ENCODE measurements around the gene SLCO3A1. TPM values are rescaled to one million over a fixed set of nuclear protein-coding genes. Genes with fewer than 3 reads are reported as not detected.

SLCO3A1 gene
- total RNA-seq, 4 donors from 2014 or later, result 12.1 to 22.3 (median 13.5) TPM

DNA sequence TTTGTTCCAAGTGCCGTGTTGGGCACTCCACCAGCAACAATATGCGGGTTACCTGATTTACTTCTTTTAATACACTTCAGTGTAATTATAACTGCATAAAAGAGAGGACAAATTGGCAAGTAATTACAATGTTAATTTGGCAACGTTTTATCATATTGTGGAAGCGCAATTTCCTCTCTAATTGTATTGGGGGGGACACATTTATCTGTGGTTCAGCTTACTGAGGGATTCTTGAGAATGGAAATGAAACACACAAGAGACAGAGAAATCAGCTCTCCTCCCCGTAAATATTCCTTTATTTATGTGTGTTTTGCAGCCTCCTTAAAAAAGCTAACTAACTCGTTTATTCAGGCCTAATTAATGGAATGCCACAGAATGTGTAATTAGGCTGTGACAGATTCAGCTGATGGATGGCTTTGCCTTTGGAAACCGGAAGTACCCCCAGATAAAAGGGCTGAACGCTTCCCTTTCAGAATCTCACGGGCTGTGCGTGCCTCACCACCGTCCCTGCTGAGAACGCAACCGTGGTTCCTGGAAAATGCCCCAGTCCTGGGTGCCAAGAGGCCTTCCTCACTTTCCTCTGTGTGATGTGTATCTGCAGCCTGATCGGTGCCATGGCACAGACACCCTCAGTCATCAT lies 293.1 kb downstream of the SLCO3A1 start:
- TF ChIP-seq, protein P1, sequence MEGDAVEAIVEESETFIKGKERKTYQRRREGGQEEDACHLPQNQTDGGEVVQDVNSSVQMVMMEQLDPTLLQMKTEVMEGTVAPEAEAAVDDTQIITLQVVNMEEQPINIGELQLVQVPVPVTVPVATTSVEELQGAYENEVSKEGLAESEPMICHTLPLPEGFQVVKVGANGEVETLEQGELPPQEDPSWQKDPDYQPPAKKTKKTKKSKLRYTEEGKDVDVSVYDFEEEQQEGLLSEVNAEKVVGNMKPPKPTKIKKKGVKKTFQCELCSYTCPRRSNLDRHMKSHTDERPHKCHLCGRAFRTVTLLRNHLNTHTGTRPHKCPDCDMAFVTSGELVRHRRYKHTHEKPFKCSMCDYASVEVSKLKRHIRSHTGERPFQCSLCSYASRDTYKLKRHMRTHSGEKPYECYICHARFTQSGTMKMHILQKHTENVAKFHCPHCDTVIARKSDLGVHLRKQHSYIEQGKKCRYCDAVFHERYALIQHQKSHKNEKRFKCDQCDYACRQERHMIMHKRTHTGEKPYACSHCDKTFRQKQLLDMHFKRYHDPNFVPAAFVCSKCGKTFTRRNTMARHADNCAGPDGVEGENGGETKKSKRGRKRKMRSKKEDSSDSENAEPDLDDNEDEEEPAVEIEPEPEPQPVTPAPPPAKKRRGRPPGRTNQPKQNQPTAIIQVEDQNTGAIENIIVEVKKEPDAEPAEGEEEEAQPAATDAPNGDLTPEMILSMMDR (IDR thresholded peaks at IDR 0.05; ENCODE audit: low read depth), result no peak

DNA sequence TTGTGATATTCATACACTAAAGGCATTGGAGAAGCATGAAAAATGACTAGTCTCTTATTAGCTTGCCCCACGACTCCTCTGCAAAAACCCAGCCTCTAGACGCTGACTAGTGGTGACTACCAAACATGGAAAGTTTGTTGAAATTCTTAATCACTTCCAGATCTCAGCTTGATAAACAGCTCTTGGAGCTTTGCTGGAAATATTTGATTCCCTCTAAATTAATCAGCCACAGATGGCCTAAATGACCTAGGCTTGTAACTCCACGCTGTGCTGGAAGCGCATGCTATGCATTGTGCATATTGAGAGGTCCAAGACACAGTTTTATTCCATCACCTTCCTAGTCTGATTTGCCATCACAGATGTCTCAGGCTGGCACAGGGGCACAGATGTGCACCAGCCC lies 295.5 kb downstream of the SLCO3A1 start:
- TF ChIP-seq, protein P1 (IDR thresholded peaks at IDR 0.05; ENCODE audit: low read depth), result no peak

DNA sequence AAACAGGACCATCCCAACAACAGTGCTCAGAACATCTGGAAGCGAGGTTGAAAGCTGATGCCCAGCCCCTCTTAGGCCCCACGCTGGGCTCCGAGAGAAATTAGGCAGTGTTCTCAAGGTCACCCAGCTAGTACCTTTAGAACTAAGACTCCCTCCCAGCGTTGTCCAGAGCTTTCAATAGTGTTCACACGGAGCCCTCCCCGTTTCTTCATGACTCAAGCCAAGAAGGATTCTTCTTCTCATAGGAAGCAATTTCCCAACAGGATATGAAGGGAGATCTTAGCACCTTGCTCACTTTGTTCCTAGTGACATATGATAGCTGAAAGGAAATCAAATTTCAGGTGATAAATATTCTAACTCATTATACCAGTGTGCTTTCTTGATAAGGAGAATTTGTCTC lies 296.0 kb downstream of the SLCO3A1 start:
- TF ChIP-seq, protein P1 (IDR thresholded peaks at IDR 0.05; ENCODE audit: low read depth), result no peak

DNA sequence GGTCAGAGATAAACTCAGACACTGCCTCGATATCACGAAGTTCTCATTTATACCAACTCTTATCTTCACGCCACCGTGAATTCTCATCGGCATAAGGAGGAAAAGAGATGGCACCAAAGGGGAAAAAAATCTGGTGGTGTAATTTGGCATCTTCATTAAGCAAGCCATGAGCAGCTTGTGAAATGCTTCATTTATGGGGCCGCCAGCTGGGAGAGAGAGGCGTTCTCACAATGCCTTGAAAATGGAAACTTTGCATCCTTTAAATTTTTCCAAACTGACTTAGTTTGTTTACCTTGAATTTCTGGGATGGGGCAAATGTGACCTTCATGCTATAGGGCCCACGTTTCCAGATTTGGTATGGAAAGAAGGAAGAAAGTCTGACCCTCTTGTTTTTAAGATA lies 297.7 kb downstream of the SLCO3A1 start:
- TF ChIP-seq, protein P1 (IDR thresholded peaks at IDR 0.05; ENCODE audit: low read depth), result no peak

DNA sequence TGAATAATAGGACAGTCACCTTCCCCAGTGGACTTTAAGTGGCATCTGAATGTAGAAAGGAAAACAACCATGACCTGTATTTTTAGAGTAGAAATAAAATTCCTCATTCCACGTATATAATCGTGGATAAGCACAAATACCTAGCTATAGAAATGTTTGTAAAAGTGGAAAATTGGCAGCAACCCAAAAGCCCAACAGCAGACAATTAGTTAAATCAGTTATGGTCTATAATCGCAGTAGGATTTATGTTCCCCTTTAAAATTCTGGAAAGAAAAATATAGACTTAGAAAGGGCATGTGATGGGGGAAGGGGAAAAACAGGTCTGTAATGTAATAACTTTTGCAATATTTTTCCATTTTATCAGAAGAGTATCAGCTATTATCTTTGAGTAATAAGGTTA lies 298.2 kb downstream of the SLCO3A1 start:
- TF ChIP-seq, protein P1 (IDR thresholded peaks at IDR 0.05; ENCODE audit: low read depth), result no peak

DNA sequence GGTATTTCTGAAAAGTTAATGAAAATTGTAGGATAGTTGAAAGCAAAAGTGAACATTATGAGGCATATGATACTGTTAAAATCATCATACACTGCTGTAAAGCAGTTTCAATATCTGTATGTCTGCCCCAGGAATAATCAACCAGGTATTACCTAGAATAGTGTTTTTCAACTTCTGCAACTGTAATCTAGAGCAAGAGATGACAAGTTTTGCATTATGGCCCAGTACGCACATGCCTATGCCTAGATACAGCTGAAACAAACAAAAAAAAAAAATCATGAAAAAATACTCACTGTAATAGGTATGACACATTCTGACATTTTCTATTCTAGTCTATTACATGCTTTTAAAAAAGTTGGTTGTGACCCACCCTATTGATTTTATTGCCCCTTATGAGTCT lies 299.5 kb downstream of the SLCO3A1 start:
- TF ChIP-seq, protein P1 (IDR thresholded peaks at IDR 0.05; ENCODE audit: low read depth), result no peak

DNA sequence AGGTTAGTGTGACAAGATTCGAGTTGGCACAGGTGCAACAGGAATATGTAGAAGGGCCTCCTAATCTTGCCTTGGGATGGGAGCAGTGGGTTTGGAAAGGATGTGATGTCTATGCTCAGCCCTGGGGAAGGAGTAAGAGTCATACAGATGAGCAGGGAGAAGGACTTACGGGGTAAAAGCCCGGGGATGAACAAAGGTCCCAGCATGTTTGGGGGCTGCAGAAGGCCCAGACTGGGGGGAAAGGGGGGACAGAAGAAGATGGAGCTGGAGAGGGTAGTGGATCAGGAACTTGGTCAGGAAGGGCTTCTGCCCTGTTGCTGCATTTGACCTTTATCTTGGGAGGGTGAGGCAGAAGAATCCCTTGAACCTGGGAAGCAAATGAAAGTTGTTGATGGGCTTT lies 300.1 kb downstream of the SLCO3A1 start:
- TF ChIP-seq, protein P1 (IDR thresholded peaks at IDR 0.05; ENCODE audit: low read depth), result no peak

Measured in subcutaneous adipose tissue (tissue), 4 donors.